Panc1 (cell line): Measurements from ENCODE around the gene MBOAT1. TPM values are rescaled to one million over a fixed set of nuclear protein-coding genes. Genes with fewer than 3 reads are reported as not detected.

Experiments used
- ATAC-seq: fragments of 200-7000 bp; cut with Tn5 transposase; 2 replicates; pipeline ENCODE4 v1.9.1; 2020; ENCODE audit warnings: mild to moderate bottlenecking, moderate library complexity
- BruUV-seq: library from RNA; stranded (reverse); fragments of 400-500 nt; replicated peaks from 2 replicates; lab custom pipeline; 2021; lab: Mats Ljungman, UMichigan
- CTCF ChIA-PET: fragments of 300-600 bp; sonication (Branson Sonifier 250); formaldehyde crosslinking; loops from one replicate; lab custom pipeline; 2022; ENCODE audit warnings: antibody characterized with exemption; lab: Charles Lee
- POLR2A ChIA-PET: fragments of 300-600 bp; sonication (Branson Sonifier 250); formaldehyde crosslinking; loops from one replicate; lab custom pipeline; 2022; ENCODE audit warnings: antibody characterized with exemption; lab: Charles Lee
- DNase-seq: peaks from one replicate; pipeline ENCODE4 v3.0.0-alpha.2; 2010; ENCODE audit warnings: low read depth, low spot score
- H3K27ac ChIP-seq: 2 replicates; pipeline ENCODE4 v1.5.1; 2011; ENCODE audit warnings: mild to moderate bottlenecking, low read length, inconsistent platforms
- H3K27me3 ChIP-seq: fragments of 200-500 bp; sonication (Bioruptor generic); 2 replicates; pipeline ENCODE4 v1.6.0; 2014; ENCODE audit warnings: low read length, inconsistent platforms; ENCODE audit not compliant: control insufficient read depth, insufficient read depth
- H3K36me3 ChIP-seq: fragments of 200-500 bp; sonication (Bioruptor generic); 2 replicates; pipeline ENCODE4 v1.5.1; 2014; ENCODE audit warnings: inconsistent platforms, mild to moderate bottlenecking, low read length, moderate library complexity; ENCODE audit not compliant: control insufficient read depth, insufficient read depth
- H3K4me1 ChIP-seq: 2 replicates; pipeline ENCODE4 v1.5.1; 2011; ENCODE audit warnings: inconsistent platforms, mild to moderate bottlenecking, low read length, moderate library complexity; ENCODE audit not compliant: control insufficient read depth, insufficient read depth
- H3K4me3 ChIP-seq, 2 experiments: 2 replicates each; pipeline ENCODE4 v1.5.1; 2011 to 2012; ENCODE audit warnings: low read depth in 2 of 2, low read length in 2 of 2, mild to moderate bottlenecking in 2 of 2, inconsistent platforms in 1 of 2, moderate library complexity in 1 of 2
- H3K9me3 ChIP-seq: fragments of 200-500 bp; sonication (Bioruptor generic); 2 replicates; pipeline ENCODE4 v1.5.1; 2014; ENCODE audit warnings: low read depth, mild to moderate bottlenecking, inconsistent platforms, low read length, moderate library complexity; ENCODE audit not compliant: control insufficient read depth, insufficient read depth
- POLR2AphosphoS5 ChIP-seq: IDR thresholded peaks from 2 replicates; pipeline ENCODE4 v1.6.1; 2012; ENCODE audit warnings: mild to moderate bottlenecking, low read depth, low read length, moderate library complexity
- SIN3A ChIP-seq: IDR thresholded peaks from 2 replicates; pipeline ENCODE4 v1.6.1; 2012; ENCODE audit warnings: low read depth, mild to moderate bottlenecking, low read length, moderate library complexity, borderline replicate concordance; ENCODE audit not compliant: insufficient read depth
- TCF7L2 ChIP-seq: IDR thresholded peaks from 2 replicates; pipeline ENCODE4 v1.6.1; 2011; ENCODE audit warnings: mild to moderate bottlenecking, low read depth, low read length, inconsistent platforms
- in situ Hi-C: cut with HindIII; loops from 2 replicates; pipeline ENCODE4 v1.10.0; 2016; ENCODE audit warnings: low sequenced_read_pairs, low pct_unique_long_range_greater_than_20kb
- intact Hi-C: fragments of 100-400 bp; cut with micrococcal nuclease; formaldehyde crosslinking; loops from one replicate; pipeline ENCODE4 v1.10.0; 2022; ENCODE audit not compliant: unreplicated experiment
- total RNA-seq: library from RNA; stranded (reverse); gene quantifications from one replicate; pipeline ENCODE4 v1.2.1, GENCODE V29; 2021; ENCODE audit not compliant: unreplicated experiment
- TF ChIP-seq, protein P1 (sequence below): fragments of 450-650 bp; IDR thresholded peaks from 2 replicates; pipeline ENCODE4 v1.5.1; 2017; ENCODE audit warnings: mild to moderate bottlenecking
- TF ChIP-seq, protein P2 (sequence below), 2 experiments: IDR thresholded peaks; 2 replicates each; pipeline ENCODE4 v1.6.1; 2011 to 2012; ENCODE audit warnings: low read depth in 2 of 2, control low read depth in 1 of 2, low read length in 1 of 2, mild to moderate bottlenecking in 1 of 2, moderate library complexity in 1 of 2; ENCODE audit not compliant: insufficient read depth in 1 of 2

MBOAT1 gene
- total RNA-seq, 1 experiment from 2014 or later: 15.1 TPM

DNA sequence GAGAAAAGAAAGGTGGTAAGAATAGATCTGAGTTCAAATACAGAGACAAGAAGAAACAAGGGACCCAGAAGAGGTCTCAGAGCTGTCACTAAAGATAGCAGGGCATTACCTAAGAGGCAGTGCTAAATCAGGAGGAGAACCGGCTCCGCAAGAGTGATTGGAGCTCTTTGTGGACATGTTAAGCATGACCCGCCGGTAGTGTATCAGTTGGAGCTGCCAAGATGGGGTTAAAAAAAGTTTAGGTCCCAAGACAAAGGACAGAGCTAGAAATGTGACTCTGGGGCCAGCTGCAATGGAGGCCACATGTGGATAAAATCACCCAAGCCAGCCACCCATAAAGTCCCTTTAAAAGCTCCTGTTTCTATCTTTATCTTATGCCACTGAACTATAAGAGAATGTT lies 93.4 kb downstream of the MBOAT1 start:
- intact Hi-C loops: no loop called here
- Histone ChIP-seq H3K27me3 (no peaks in the 10 kb centered on the region), H3K4me1 (no peaks in the 10 kb centered on the region), H3K36me3 (no peaks in the 10 kb centered on the region), H3K27ac (no peak overlapping the region), H3K9me3 (no peaks in the 10 kb centered on the region), H3K4me3 (no peak overlapping the region)
- no peak for ATAC-seq
- no peak for TF ChIP-seq TCF7L2
- TF ChIP-seq, protein P1, sequence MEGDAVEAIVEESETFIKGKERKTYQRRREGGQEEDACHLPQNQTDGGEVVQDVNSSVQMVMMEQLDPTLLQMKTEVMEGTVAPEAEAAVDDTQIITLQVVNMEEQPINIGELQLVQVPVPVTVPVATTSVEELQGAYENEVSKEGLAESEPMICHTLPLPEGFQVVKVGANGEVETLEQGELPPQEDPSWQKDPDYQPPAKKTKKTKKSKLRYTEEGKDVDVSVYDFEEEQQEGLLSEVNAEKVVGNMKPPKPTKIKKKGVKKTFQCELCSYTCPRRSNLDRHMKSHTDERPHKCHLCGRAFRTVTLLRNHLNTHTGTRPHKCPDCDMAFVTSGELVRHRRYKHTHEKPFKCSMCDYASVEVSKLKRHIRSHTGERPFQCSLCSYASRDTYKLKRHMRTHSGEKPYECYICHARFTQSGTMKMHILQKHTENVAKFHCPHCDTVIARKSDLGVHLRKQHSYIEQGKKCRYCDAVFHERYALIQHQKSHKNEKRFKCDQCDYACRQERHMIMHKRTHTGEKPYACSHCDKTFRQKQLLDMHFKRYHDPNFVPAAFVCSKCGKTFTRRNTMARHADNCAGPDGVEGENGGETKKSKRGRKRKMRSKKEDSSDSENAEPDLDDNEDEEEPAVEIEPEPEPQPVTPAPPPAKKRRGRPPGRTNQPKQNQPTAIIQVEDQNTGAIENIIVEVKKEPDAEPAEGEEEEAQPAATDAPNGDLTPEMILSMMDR: no peak
- TF ChIP-seq, protein P2, sequence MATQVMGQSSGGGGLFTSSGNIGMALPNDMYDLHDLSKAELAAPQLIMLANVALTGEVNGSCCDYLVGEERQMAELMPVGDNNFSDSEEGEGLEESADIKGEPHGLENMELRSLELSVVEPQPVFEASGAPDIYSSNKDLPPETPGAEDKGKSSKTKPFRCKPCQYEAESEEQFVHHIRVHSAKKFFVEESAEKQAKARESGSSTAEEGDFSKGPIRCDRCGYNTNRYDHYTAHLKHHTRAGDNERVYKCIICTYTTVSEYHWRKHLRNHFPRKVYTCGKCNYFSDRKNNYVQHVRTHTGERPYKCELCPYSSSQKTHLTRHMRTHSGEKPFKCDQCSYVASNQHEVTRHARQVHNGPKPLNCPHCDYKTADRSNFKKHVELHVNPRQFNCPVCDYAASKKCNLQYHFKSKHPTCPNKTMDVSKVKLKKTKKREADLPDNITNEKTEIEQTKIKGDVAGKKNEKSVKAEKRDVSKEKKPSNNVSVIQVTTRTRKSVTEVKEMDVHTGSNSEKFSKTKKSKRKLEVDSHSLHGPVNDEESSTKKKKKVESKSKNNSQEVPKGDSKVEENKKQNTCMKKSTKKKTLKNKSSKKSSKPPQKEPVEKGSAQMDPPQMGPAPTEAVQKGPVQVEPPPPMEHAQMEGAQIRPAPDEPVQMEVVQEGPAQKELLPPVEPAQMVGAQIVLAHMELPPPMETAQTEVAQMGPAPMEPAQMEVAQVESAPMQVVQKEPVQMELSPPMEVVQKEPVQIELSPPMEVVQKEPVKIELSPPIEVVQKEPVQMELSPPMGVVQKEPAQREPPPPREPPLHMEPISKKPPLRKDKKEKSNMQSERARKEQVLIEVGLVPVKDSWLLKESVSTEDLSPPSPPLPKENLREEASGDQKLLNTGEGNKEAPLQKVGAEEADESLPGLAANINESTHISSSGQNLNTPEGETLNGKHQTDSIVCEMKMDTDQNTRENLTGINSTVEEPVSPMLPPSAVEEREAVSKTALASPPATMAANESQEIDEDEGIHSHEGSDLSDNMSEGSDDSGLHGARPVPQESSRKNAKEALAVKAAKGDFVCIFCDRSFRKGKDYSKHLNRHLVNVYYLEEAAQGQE (IDR thresholded peaks at IDR 0.05; ENCODE audit: insufficient read depth in 1 of 2, low read depth in 2 of 2, low read length in 1 of 2): no peak
- ChIA-PET POLR2A (no interaction called here), CTCF (interaction anchor here (0.6 kb wide), 1 partner anchor 1758 kb away, joined by 3 read pairs; no protein-coding TSS in a partner anchor)
- BruUV-seq: no TSS peak
- DNase-seq: no peak
- in situ Hi-C loops: no loop called here

DNA sequence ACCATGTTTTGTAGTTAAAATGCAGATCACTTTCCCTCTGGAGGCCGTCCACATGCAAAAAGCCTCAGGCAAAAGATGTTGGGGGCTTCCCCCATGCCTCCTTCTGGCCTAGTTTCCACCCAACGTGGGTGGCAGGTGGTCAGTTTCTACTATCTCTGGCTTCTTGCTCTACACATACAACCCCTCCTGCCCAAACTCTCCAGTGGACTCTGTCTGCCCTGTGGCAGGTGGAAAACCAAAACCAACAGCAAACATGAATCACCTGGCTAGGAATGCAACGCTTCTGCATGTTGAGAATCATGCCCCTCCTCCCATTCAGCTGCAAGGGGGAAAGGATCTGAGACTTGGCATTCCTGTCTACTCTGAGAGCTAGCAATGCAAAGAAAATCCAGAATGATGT lies 94.8 kb downstream of the MBOAT1 start:
- in situ Hi-C loops (no loop called here), intact Hi-C loops (no loop called here)
- Histone ChIP-seq H3K4me3 (no peak overlapping the region), H3K9me3 (no peaks in the 10 kb centered on the region), H3K27ac (no peak overlapping the region), H3K27me3 (no peaks in the 10 kb centered on the region), H3K36me3 (no peaks in the 10 kb centered on the region), H3K4me1 (no peaks in the 10 kb centered on the region)
- POLR2A ChIA-PET: no interaction called here
- TF ChIP-seq, protein P1: no peak
- TF ChIP-seq SIN3A (no peak), POLR2AphosphoS5 (no peak), TCF7L2 (no peak)
- TF ChIP-seq, protein P2 (IDR thresholded peaks at IDR 0.05; ENCODE audit: insufficient read depth in 1 of 2, low read depth in 2 of 2, low read length in 1 of 2): no peak
- ATAC-seq: no peak
- DNase-seq: no peak
- CTCF ChIA-PET: no interaction called here
- BruUV-seq: no TSS peak
